Endothelial cell of umbilical vein (primary cell): ENCODE measurements around the gene CTNND1. TPM values are rescaled to one million over a fixed set of nuclear protein-coding genes. Genes with fewer than 3 reads are reported as not detected.
"Not testable (repeated sequence)": the region's sequence is repeated elsewhere in the genome, so short reads cannot be mapped to it uniquely, and the experiment has no call there.

ENCODE experiments used
- BruUV-seq: library from RNA; stranded (reverse); fragments of 400-500 nt; replicated peaks from 2 replicates; lab custom pipeline; 2021; lab: Mats Ljungman, UMichigan
- CTCF ChIA-PET: fragments of 300-600, 350-600 bp; sonication (Branson Sonifier 250); formaldehyde crosslinking; loops from one replicate; lab custom pipeline; 2021; ENCODE audit warnings: antibody characterized with exemption, inconsistent platforms; lab: Charles Lee
- POLR2A ChIA-PET: fragments of 300-600, 350-600 bp; sonication (Branson Sonifier 250); formaldehyde crosslinking; loops from one replicate; lab custom pipeline; 2021; ENCODE audit warnings: antibody characterized with exemption, inconsistent platforms; lab: Charles Lee
- DNase-seq: peaks from one replicate; pipeline ENCODE4 v3.0.0-alpha.2; 2011; ENCODE audit warnings: low read depth, low spot score
- FAIRE-seq: peaks from 2 replicates; lab custom pipeline; 2011; peaks lifted over from hg19 to GRCh38; lab: Jason Lieb, UNC
- H2AFZ ChIP-seq: 2 replicates; pipeline ENCODE4 v1.6.0; 2012; ENCODE audit warnings: low read depth, low read length, control low read depth, inconsistent platforms
- H3K27ac ChIP-seq: 2 replicates; pipeline ENCODE4 v1.5.1; 2011; ENCODE audit warnings: low read depth, mild to moderate bottlenecking, control low read depth, low read length, moderate library complexity; ENCODE audit not compliant: insufficient read depth
- H3K27me3 ChIP-seq, 2 experiments: 2 replicates each; pipeline versions ENCODE4 v1.6.0 to v1.6.1; 2011; ENCODE audit warnings: low read length in 2 of 2, mixed read lengths in 1 of 2; ENCODE audit not compliant: control insufficient read depth in 2 of 2, insufficient read depth in 2 of 2
- H3K36me3 ChIP-seq, 2 experiments: 2 replicates in 1 of 2; 3 replicates in 1 of 2; pipeline ENCODE4 v1.5.1; 2011; ENCODE audit warnings: low read length in 2 of 2, mild to moderate bottlenecking in 1 of 2, moderate library complexity in 1 of 2; ENCODE audit not compliant: control insufficient read depth in 2 of 2, insufficient read depth in 2 of 2; ENCODE audit errors: extremely low read depth in 1 of 2
- H3K4me1 ChIP-seq: 3 replicates; pipeline ENCODE4 v1.5.1; 2011; ENCODE audit warnings: mild to moderate bottlenecking, low read length; ENCODE audit not compliant: control insufficient read depth, insufficient read depth; ENCODE audit errors: extremely low read depth
- H3K4me2 ChIP-seq: 2 replicates; pipeline ENCODE4 v1.6.1; 2011; ENCODE audit warnings: low read length, control low read depth, mixed read lengths; ENCODE audit not compliant: insufficient read depth
- H3K4me3 ChIP-seq, 3 experiments: fragments of 200-600 bp in 1 of 3; sonication (generic), shearing (Covaris generic) in 1 of 3; replicated peaks in 1 of 3; 2 replicates each; pipeline ENCODE4 v1.5.1; 2011 to 2016; ENCODE audit warnings: control low read depth in 3 of 3, low read length in 3 of 3, mild to moderate bottlenecking in 2 of 3, inconsistent platforms in 1 of 3, low read depth in 1 of 3, moderate library complexity in 1 of 3; ENCODE audit not compliant: insufficient read depth in 1 of 3
- H3K79me2 ChIP-seq: 2 replicates; pipeline ENCODE4 v1.6.0; 2012; ENCODE audit warnings: low read length, inconsistent platforms; ENCODE audit not compliant: control insufficient read depth, insufficient read depth
- H3K9ac ChIP-seq: replicated peaks from 2 replicates; pipeline ENCODE3; 2011; ENCODE audit warnings: low read length, control low read depth; ENCODE audit not compliant: insufficient read depth; ENCODE audit errors: extremely low read depth
- H3K9me1 ChIP-seq: replicated peaks from 3 replicates; pipeline ENCODE4 v1.6.0; 2011; ENCODE audit warnings: mild to moderate bottlenecking, low read length; ENCODE audit not compliant: control insufficient read depth, insufficient read depth; ENCODE audit errors: extremely low read depth
- H3K9me3 ChIP-seq: replicated peaks from 2 replicates; pipeline ENCODE4 v1.5.1; 2012; ENCODE audit warnings: low read length, inconsistent platforms; ENCODE audit not compliant: control insufficient read depth, insufficient read depth
- H4K20me1 ChIP-seq: replicated peaks from 2 replicates; pipeline ENCODE3; 2011; ENCODE audit warnings: mild to moderate bottlenecking, low read length; ENCODE audit not compliant: control insufficient read depth, insufficient read depth; ENCODE audit errors: extremely low read depth
- EZH2 ChIP-seq: IDR thresholded peaks from 2 replicates; pipeline ENCODE4 v1.6.1; 2012; ENCODE audit warnings: borderline replicate concordance, low read depth, mild to moderate bottlenecking, moderate library complexity, low read length, inconsistent platforms; ENCODE audit not compliant: severe bottlenecking
- dilution Hi-C: fragments of 300-500 bp; cut with MboI; formaldehyde crosslinking; loops from one replicate; pipeline ENCODE4 v1.15.0; 2019; ENCODE audit warnings: low sequenced_read_pairs; ENCODE audit not compliant: extremely low pct_ligation_motif_present
- intact Hi-C: fragments of 100-400 bp; cut with micrococcal nuclease; formaldehyde crosslinking; loops from one replicate; pipeline ENCODE4 v1.10.0; 2022
- polyA plus RNA-seq, 4 experiments: library from polyadenylated mRNA; depleted of rRNA in 3 of 4; stranded (reverse) in 3 of 4; unstranded in 1 of 4; fragments of >200 nt; gene quantifications; 2 replicates each; pipeline versions ENCODE4 v1.2.1 to v1.2.3, GENCODE V29; 2011 to 2012; ENCODE audit warnings: missing spikeins in 1 of 4
- total RNA-seq: library from RNA; stranded (reverse); gene quantifications from 2 replicates; pipeline ENCODE4 v1.2.3, GENCODE V29; 2021

CTNND1 gene
- total and polyA plus RNA-seq, 2 donors (not counting 3 experiments of a cell fraction or from before 2014, with no cell fraction given): 152 to 268 TPM

DNA sequence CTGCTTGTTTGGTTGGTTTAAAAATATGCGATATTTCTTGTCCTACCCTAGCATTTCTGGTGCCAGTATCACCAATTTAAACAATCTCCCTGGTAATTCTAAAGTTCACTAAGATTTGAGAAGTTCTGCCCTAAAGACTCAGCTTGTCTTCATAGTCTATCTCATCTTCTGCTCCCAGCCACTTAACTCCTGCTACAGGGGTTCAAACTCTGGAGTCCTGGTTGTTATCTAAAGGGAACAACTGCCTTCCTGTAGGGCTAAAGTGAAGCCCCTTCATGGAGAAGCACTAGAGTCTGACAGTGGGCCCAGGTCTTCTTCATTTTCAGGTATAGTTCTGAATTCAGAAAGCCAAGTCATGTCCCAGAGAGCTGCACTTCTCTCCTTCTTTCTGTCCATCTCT, 73.2 kb downstream of the CTNND1 start:
- H4K20me1 ChIP-seq: no peaks in the 10 kb centered on the region
- intact Hi-C loops: loop anchor here (5.0 to 10.0 kb wide), 2 partner anchors 230 to 452 kb away; no protein-coding TSS in a partner anchor
- FAIRE-seq (no peak), DNase-seq (no peak)
- H3K9me1 ChIP-seq: no peaks in the 10 kb centered on the region
- H3K4me2 ChIP-seq: no peak overlapping the region
- no peaks in the 10 kb centered on the region for H3K9me3 ChIP-seq
- dilution Hi-C loops: no loop called here
- peaks cover 6 to 7% of the 10 kb centered on the region in 2 experiments for H3K27me3 ChIP-seq
- H3K27ac ChIP-seq: no peak overlapping the region
- CTCF ChIA-PET: interaction anchor here (1.5 to 2.1 kb wide), 3 partner anchors 34 to 451 kb away, joined by 4 to 7 read pairs (median 5); no protein-coding TSS in a partner anchor
- POLR2A ChIA-PET: no interaction called here
- no peaks in the 10 kb centered on the region for H3K79me2 ChIP-seq
- no peaks in the 10 kb centered on the region for H3K36me3 ChIP-seq
- no peak overlapping the region for H2AFZ ChIP-seq
- no peaks in the 10 kb centered on the region for H3K4me1 ChIP-seq
- no TSS peak for BruUV-seq
- no peak overlapping the region for H3K4me3 ChIP-seq
- no peak overlapping the region for H3K9ac ChIP-seq
- TF ChIP-seq EZH2: no peak

DNA sequence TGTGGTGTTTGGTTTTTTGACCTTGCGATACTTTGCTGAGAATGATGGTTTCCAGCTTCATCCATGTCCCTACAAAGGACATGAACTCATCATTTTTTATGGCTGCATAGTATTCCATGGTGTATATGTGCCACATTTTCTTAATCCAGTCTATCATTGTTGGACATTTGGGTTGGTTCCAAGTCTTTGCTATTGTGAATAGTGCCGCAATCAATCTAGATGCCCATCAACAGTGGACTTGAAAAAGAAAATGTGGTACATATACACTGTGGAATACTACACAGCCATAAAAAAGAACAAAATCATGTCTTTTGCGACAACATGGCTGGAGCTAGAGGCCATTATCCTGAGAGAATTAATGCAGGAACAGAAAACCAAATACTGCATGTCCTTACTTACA, 77.0 kb downstream of the CTNND1 start:
- not testable (repeated sequence) for FAIRE-seq

More for the DNA sequence above, 77.0 kb downstream of the CTNND1 start:
- H3K9me1 ChIP-seq, H3K4me2 ChIP-seq, H3K36me3 ChIP-seq, CTCF ChIA-PET, H3K4me1 ChIP-seq, H3K79me2 ChIP-seq, H3K27me3 ChIP-seq, POLR2A ChIA-PET, H3K9ac ChIP-seq, H4K20me1 ChIP-seq, H2AFZ ChIP-seq, dilution Hi-C loops, H3K4me3 ChIP-seq, H3K9me3 ChIP-seq, H3K27ac ChIP-seq, DNase-seq, BruUV-seq: not testable (repeated sequence)
- intact Hi-C loops: loop anchor here (10.0 kb wide), 1 partner anchor 226 kb away; no protein-coding TSS in a partner anchor
